HAP-1 (cell line): ENCODE results near the gene RAET1L.
"Not testable (repeated sequence)": the region's sequence is repeated elsewhere in the genome, so short reads cannot be mapped to it uniquely, and the experiment has no call there.

Experiments used
- DNase-seq, 2 experiments: peaks; one replicate each; pipeline ENCODE4 v3.0.0-alpha.2; 2016 to 2020; ENCODE audit warnings: low spot score in 2 of 2
- H3K27me3 ChIP-seq: fragments of 250-450 bp; sonication (Bioruptor Pico); 2 replicates; pipeline ENCODE4 v1.5.1; 2020; ENCODE audit warnings: low read depth, mild to moderate bottlenecking, moderate library complexity
- H3K36me3 ChIP-seq: fragments of 250-450 bp; sonication (Bioruptor Pico); replicated peaks from 2 replicates; pipeline ENCODE4 v1.5.1; 2020; ENCODE audit warnings: mild to moderate bottlenecking
- H3K4me1 ChIP-seq: fragments of 250-450 bp; sonication (Bioruptor Pico); 2 replicates; pipeline ENCODE4 v1.5.1; 2020; ENCODE audit warnings: mild to moderate bottlenecking
- H3K4me3 ChIP-seq: fragments of 250-450 bp; sonication (Bioruptor Pico); 2 replicates; pipeline ENCODE4 v1.5.1; 2020; ENCODE audit warnings: mild to moderate bottlenecking, moderate library complexity
- H3K9me3 ChIP-seq: fragments of 250-450 bp; sonication (Bioruptor Pico); 2 replicates; pipeline ENCODE4 v1.5.1; 2020; ENCODE audit warnings: mild to moderate bottlenecking, moderate library complexity
- in situ Hi-C: fragments of 300-500 bp; cut with MboI; formaldehyde crosslinking; loops from 3 replicates; pipeline ENCODE4 v1.14.3; 2020; ENCODE audit warnings: low sequenced_read_pairs, inconsistent platforms, mixed read lengths

Gene RAET1L

GRCh38 chr6:150005761-150006651 is 19.3 kb downstream of the RAET1L start:
- in situ Hi-C loops: loop anchor here (5.0 to 25.0 kb wide), 2 partner anchors 69 to 169 kb away; no protein-coding TSS in a partner anchor
- peaks cover 1% of the 10 kb centered on the region for H3K36me3 ChIP-seq
- peak in 1 of 2 experiments; percentile 3 for DNase-seq
- H3K27me3 ChIP-seq: peaks cover under 1% of the 10 kb centered on the region; the same call in 1 of the 2 replicates
- no peaks in the 10 kb centered on the region for H3K9me3 ChIP-seq
- H3K4me1 ChIP-seq: no peaks in the 10 kb centered on the region
- peak overlapping the region; percentile 91 for H3K4me3 ChIP-seq

- H3K4me3 ChIP-seq: peak overlapping the region; percentile 91
- DNase-seq: peak; percentile 92 to 98
- no peaks in the 10 kb centered on the region for H3K4me1 ChIP-seq
- H3K27me3 ChIP-seq: no peaks in the 10 kb centered on the region
- in situ Hi-C loops: loop anchor here (5.0 to 25.0 kb wide), 2 partner anchors 68 to 168 kb away; no protein-coding TSS in a partner anchor
- peaks cover 9% of the 10 kb centered on the region for H3K36me3 ChIP-seq
- no peaks in the 10 kb centered on the region for H3K9me3 ChIP-seq
These were observed 20.3 kb downstream of the RAET1L start for GRCh38 chr6:150004783-150005717.

GRCh38 chr6:150004101-150004782 is 21.1 kb downstream of the RAET1L start:
- H3K36me3 ChIP-seq: peaks cover 9% of the 10 kb centered on the region
- in situ Hi-C loops: loop anchor here (25.0 kb wide), 1 partner anchor 167 kb away; no protein-coding TSS in a partner anchor
- H3K27me3 ChIP-seq: no peaks in the 10 kb centered on the region
- H3K9me3 ChIP-seq: no peaks in the 10 kb centered on the region
- DNase-seq: no peak
- no peaks in the 10 kb centered on the region for H3K4me1 ChIP-seq
- H3K4me3 ChIP-seq: peak overlapping the region; percentile 91

GRCh38 chr6:150003599-150003998 is 21.7 kb downstream of the RAET1L start:
- not testable (repeated sequence) for H3K4me1 ChIP-seq, H3K4me3 ChIP-seq, H3K9me3 ChIP-seq, H3K36me3 ChIP-seq, H3K27me3 ChIP-seq, DNase-seq
- in situ Hi-C loops: loop anchor here (25.0 kb wide), 1 partner anchor 166 kb away; no protein-coding TSS in a partner anchor

GRCh38 chr6:150002710-150003109 is 22.6 kb downstream of the RAET1L start:
- no peak overlapping the region for H3K4me3 ChIP-seq
- no peaks in the 10 kb centered on the region for H3K9me3 ChIP-seq
- in situ Hi-C loops: loop anchor here (25.0 kb wide), 1 partner anchor 165 kb away; no protein-coding TSS in a partner anchor
- no peaks in the 10 kb centered on the region for H3K4me1 ChIP-seq
- DNase-seq: no peak
- no peaks in the 10 kb centered on the region for H3K27me3 ChIP-seq
- H3K36me3 ChIP-seq: peaks cover 14% of the 10 kb centered on the region

GRCh38 chr6:150001295-150002008 is 23.9 kb downstream of the RAET1L start:
- H3K9me3 ChIP-seq: no peaks in the 10 kb centered on the region
- H3K36me3 ChIP-seq: peaks cover 14% of the 10 kb centered on the region
- no peak overlapping the region for H3K4me3 ChIP-seq
- no peaks in the 10 kb centered on the region for H3K4me1 ChIP-seq
- DNase-seq: no peak
- no peaks in the 10 kb centered on the region for H3K27me3 ChIP-seq
- in situ Hi-C loops: loop anchor here (25.0 kb wide), 1 partner anchor 164 kb away; no protein-coding TSS in a partner anchor

GRCh38 chr6:149999636-150000035 is 25.7 kb downstream of the RAET1L start:
- in situ Hi-C loops: loop anchor here (25.0 kb wide), 1 partner anchor 162 kb away; no protein-coding TSS in a partner anchor
- H3K36me3 ChIP-seq: peaks cover 14% of the 10 kb centered on the region
- no peak for DNase-seq
- no peak overlapping the region for H3K4me3 ChIP-seq
- H3K4me1 ChIP-seq: no peaks in the 10 kb centered on the region
- H3K9me3 ChIP-seq: no peaks in the 10 kb centered on the region
- no peaks in the 10 kb centered on the region for H3K27me3 ChIP-seq

GRCh38 chr6:149995971-149996370 is 29.4 kb downstream of the RAET1L start:
- peaks cover 12% of the 10 kb centered on the region for H3K27me3 ChIP-seq
- in situ Hi-C loops: no loop called here
- H3K36me3 ChIP-seq: peaks cover 13% of the 10 kb centered on the region

GRCh38 chr6:149995235-149995750 is 30.0 kb downstream of the RAET1L start:
- peaks cover 19% of the 10 kb centered on the region for H3K27me3 ChIP-seq
- H3K9me3 ChIP-seq: no peaks in the 10 kb centered on the region; the same call in 1 of the 2 replicates
- no peak for DNase-seq
- H3K4me1 ChIP-seq: 0 out of 2 replicates have a peak, but pooled peaks cover 3% of the 10 kb centered on the region
- H3K36me3 ChIP-seq: peaks cover 6% of the 10 kb centered on the region
- no peak overlapping the region for H3K4me3 ChIP-seq
- in situ Hi-C loops: no loop called here

More at GRCh38 chr6:149995971-149996370, 29.4 kb downstream of the RAET1L start:
- 0 out of 2 replicates have a peak, but pooled peaks cover 3% of the 10 kb centered on the region for H3K4me1 ChIP-seq
- no peaks in the 10 kb centered on the region; the same call in 1 of the 2 replicates for H3K9me3 ChIP-seq
- no peak overlapping the region for H3K4me3 ChIP-seq
- no peak for DNase-seq

GRCh38 chr6:149991838-149992237 is 33.5 kb downstream of the RAET1L start:
- DNase-seq: no peak
- Histone ChIP-seq H3K4me3 (no peak overlapping the region), H3K36me3 (no peaks in the 10 kb centered on the region), H3K27me3 (peaks cover 52% of the 10 kb centered on the region), H3K4me1 (0 out of 2 replicates have a peak, but pooled peaks cover 3% of the 10 kb centered on the region), H3K9me3 (peaks cover 3% of the 10 kb centered on the region; the same call in 1 of the 2 replicates)
- in situ Hi-C loops: no loop called here

- Histone ChIP-seq H3K4me3 (peak overlapping the region; percentile 36), H3K27me3 (peaks cover 55% of the 10 kb centered on the region)
- H3K9me3 ChIP-seq, H3K36me3 ChIP-seq, in situ Hi-C loops, H3K4me1 ChIP-seq, DNase-seq: not testable (repeated sequence)
These were observed 33.9 kb downstream of the RAET1L start for GRCh38 chr6:149991472-149991795.
